Natural killer cell treated with Interleukin-12 subunit alpha and Interleukin-12 subunit beta and Interleukin-15 and Interleukin-18, amount 100 ng/mL, for 72 hours (primary cell): ENCODE results near the gene SCUBE2. TPM values are rescaled to one million over a fixed set of nuclear protein-coding genes. Genes with fewer than 3 reads are reported as not detected.

Experiments used
- ATAC-seq, 2 donors: fragments of 150-1000 bp; cut with Tn5 transposase in 1 of 2; sonication (Bioruptor Pico), chemical (Tn5 transposase) in 1 of 2; 2 replicates each; pipeline ENCODE4 v1.10.0; 2021
- DNase-seq: peaks from one replicate; pipeline ENCODE4 v3.0.0; 2022; ENCODE audit warnings: low spot score
- H3K27ac Mint-ChIP-seq, 2 donors: 1 replicate in 1 of 2; 2 replicates in 1 of 2; pipeline ENCODE4 v1.8.0; 2022; ENCODE audit warnings: mixed read lengths in 2 of 2, mild to moderate bottlenecking in 1 of 2, moderate library complexity in 1 of 2
- H3K27me3 Mint-ChIP-seq, 2 donors: 1 replicate in 1 of 2; 2 replicates in 1 of 2; pipeline ENCODE4 v1.8.0; 2022; ENCODE audit warnings: mixed read lengths in 2 of 2
- H3K36me3 Mint-ChIP-seq: one replicate; pipeline ENCODE4 v1.8.0; 2022; ENCODE audit warnings: mixed read lengths
- H3K4me1 Mint-ChIP-seq, 2 donors: 1 replicate in 1 of 2; 2 replicates in 1 of 2; pipeline ENCODE4 v1.8.0; 2022; ENCODE audit warnings: low read depth in 2 of 2, mixed read lengths in 2 of 2, mild to moderate bottlenecking in 1 of 2
- H3K4me3 Mint-ChIP-seq: one replicate; pipeline ENCODE4 v1.8.0; 2022; ENCODE audit warnings: mixed read lengths
- H3K9me3 Mint-ChIP-seq: 2 replicates; pipeline ENCODE4 v1.8.0; 2022; ENCODE audit warnings: mixed read lengths
- total RNA-seq, 2 donors: library from RNA; stranded (reverse); gene quantifications; one replicate each; pipeline ENCODE4 v1.2.3, GENCODE V29; 2022

Gene SCUBE2
- total RNA-seq, result under 1 TPM in 1 of 2 donors, not detected in 1; 0.40 TPM

DNA sequence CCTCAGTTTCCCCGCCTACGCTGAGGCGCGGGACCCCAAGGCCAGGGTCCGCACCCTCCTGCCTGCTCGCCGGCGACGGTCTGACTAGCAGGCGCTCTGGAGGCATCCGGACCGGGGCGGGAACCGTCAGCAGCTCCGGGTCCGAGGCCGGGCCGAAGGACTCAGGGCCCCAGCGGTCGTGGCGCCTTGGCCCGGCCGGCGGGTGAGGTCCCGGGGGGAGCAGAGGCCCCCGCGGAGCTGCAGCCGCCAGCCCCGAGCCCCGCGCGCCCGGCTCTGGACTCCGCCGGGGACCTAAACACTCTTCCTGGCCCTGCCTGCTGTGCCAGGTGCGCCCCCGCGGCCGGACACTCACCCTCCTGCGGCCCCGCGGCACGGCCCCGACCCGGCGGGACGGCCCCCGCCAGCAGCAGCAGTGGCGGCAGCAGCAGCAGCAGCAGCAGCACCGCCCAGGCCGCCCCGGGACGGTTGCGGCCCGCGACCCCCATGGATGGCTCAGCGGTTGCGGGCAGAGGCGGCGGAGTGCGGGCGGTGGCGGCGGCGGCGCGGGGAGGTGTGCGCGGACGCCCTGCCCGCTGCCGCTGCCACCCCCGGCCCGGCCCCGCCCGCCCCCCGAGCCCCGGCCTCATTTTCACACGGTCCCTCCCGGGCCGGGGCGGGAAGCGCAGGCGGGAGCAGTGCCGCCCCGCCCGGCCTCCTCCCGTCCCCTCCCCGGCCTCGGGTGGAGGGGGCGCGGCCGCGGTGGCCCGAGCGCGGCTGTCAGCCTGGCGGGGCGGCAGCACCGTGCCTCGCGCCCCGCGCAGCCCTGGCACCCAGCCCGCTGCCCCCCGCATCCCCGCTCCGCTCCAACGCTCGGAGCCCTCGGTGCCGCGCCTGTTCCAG lies at the start of gene SCUBE2:
Gene SCUBE2 (minus strand): TSS at position 556 of the 879 bp plus-strand sequence. CDS start 71 bp downstream, at position 485.
- Mint-ChIP-seq H3K27me3 (peaks cover 38 to 67% of the 10 kb centered on the region in 2 donors), H3K9me3 (no peaks in the 10 kb centered on the region), H3K4me1 (peaks cover 0 to 5% of the 10 kb centered on the region in 2 donors), H3K36me3 (no peaks in the 10 kb centered on the region), H3K27ac (no peak within 1 kb of the TSS), H3K4me3 (peak within 1 kb of the TSS; percentile 30)
- no peak for DNase-seq
- ATAC-seq, result peak; percentile 21 to 30

DNA sequence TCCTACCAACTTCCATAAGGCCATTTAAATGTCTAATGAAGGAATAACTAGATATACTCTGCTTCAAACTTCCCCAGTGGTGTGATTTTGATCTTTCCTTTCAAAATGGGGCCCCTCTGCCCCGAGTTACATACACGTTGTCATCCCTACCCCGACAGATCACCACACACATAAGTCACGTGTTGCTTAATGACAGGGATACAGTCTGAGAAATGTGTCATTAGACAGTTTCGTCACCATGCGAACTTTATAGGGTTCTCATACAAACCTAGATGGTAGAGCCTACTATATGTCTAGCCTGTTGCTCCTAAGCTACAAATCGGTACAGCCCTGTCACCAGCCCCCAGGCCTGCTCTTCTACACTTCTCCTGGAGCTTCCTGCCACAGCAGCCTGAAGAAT lies 49.8 kb upstream of the SCUBE2 start:
- H3K9me3 Mint-ChIP-seq, result no peaks in the 10 kb centered on the region
- no peak overlapping the region for H3K27ac Mint-ChIP-seq
- H3K4me1 Mint-ChIP-seq, result peaks cover 0 to 7% of the 10 kb centered on the region in 2 donors
- ATAC-seq (no peak), DNase-seq (no peak)
- H3K36me3 Mint-ChIP-seq, result no peaks in the 10 kb centered on the region
- H3K4me3 Mint-ChIP-seq, result no peak overlapping the region
- H3K27me3 Mint-ChIP-seq, result no peaks in the 10 kb centered on the region

DNA sequence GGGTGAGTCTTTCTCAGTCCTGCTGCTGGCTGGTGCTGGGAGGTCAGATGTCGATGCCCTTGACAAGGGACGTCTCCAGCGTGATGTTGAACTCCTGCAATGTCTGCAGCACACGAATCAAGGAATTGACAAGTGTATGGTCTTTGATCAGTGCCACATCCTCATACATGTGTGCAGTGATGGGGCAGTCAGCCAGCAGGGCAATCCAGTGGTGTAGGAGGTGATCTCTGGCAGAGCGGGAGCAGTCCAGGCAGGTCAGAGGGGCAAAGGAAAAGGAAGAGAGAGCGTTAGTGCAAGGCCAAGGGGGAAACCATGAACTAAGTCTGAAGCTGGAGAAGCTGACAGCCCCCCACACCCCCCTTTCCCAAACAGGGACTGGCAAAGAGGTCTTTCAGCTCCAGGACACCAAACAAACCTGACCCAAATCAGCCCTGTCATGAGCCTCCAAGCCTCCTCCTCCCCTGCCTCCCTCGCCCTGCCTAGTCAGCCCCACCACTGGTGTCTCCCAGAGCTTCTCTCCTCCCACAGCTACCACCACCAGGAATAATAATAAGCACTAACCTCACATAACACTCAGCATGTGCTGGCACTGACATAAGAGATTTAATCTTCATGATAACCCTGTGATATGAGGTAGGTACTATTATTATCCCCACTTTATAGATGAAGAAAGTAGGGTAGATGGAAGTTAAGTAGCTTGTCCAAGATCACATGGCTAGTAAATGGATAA lies 48.4 kb upstream of the SCUBE2 start:
- Mint-ChIP-seq H3K27ac (no peak overlapping the region), H3K4me3 (no peak overlapping the region), H3K9me3 (no peaks in the 10 kb centered on the region), H3K27me3 (no peaks in the 10 kb centered on the region), H3K36me3 (no peaks in the 10 kb centered on the region), H3K4me1 (peaks cover 0 to 7% of the 10 kb centered on the region in 2 donors)
- ATAC-seq, result no peak
- DNase-seq, result no peak

DNA sequence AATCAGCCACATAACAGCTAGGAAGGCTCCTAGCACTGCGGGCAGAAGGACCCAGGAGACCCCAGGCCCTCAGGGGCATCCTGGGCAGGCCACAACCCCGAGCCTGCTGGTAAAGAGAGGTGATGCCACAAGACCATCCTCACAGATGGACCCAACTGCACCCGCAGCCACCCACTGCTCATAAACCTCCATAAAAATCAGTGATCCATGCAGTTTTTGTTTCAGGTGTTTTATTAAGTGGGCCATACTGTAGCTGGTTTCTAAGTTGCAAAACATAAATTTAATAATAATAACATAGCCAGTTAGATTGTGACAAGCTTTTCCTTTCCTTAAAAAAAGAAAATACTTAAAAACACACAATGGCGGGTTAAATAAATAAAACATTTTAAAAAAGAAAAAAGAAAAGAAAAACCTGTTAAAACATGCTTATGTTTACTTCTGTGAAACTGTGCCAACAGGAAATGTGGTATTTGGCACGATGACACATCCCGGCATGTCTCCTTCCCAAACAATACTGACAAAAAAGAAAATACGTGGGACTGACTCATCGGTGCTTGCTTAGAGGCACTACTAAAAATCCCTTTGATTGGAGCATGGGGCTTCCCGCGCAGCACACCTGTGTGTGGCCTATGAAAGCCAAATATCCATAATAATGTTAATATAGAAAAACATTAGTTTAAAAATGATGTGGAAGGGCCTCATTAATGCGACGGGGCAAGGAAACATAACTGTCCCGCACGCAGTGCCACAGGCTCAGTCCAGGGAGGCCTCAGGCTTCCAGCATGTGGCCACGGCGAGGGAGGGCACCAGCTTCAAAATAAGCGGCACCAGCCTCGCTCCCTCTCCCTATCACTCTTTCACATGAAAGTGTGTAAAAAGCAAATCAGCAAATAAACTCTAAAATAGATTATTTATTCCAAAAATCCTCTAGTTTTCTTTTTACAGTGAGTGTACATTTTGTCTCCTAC lies 47.5 kb upstream of the SCUBE2 start:
- Mint-ChIP-seq H3K9me3 (no peaks in the 10 kb centered on the region), H3K4me3 (no peak overlapping the region), H3K27ac (no peak overlapping the region), H3K4me1 (peaks cover 0 to 7% of the 10 kb centered on the region in 2 donors), H3K36me3 (no peaks in the 10 kb centered on the region), H3K27me3 (no peaks in the 10 kb centered on the region)
- no peak for DNase-seq
- ATAC-seq, result no peak

DNA sequence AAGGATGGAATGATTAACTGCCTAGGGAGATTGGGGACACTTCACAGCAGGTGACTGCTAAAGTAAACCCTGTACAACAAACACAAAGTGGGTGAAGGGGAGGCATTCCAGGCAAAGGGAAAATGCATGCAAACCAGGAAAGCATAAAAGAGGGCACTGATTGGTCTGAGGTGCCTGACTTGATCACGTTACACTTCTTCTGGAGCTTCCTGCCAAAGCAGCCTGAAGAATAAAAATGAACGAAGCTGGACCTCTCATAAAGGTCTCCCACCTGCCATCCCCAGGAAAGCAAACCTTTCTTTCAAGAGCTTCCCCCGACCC lies 46.7 kb upstream of the SCUBE2 start:
- H3K36me3 Mint-ChIP-seq, result no peaks in the 10 kb centered on the region
- no peaks in the 10 kb centered on the region for H3K9me3 Mint-ChIP-seq
- no peak for ATAC-seq
- no peak overlapping the region for H3K4me3 Mint-ChIP-seq
- DNase-seq, result no peak
- H3K4me1 Mint-ChIP-seq, result peaks cover 0 to 7% of the 10 kb centered on the region in 2 donors
- H3K27ac Mint-ChIP-seq, result no peak overlapping the region
- H3K27me3 Mint-ChIP-seq, result no peaks in the 10 kb centered on the region

DNA sequence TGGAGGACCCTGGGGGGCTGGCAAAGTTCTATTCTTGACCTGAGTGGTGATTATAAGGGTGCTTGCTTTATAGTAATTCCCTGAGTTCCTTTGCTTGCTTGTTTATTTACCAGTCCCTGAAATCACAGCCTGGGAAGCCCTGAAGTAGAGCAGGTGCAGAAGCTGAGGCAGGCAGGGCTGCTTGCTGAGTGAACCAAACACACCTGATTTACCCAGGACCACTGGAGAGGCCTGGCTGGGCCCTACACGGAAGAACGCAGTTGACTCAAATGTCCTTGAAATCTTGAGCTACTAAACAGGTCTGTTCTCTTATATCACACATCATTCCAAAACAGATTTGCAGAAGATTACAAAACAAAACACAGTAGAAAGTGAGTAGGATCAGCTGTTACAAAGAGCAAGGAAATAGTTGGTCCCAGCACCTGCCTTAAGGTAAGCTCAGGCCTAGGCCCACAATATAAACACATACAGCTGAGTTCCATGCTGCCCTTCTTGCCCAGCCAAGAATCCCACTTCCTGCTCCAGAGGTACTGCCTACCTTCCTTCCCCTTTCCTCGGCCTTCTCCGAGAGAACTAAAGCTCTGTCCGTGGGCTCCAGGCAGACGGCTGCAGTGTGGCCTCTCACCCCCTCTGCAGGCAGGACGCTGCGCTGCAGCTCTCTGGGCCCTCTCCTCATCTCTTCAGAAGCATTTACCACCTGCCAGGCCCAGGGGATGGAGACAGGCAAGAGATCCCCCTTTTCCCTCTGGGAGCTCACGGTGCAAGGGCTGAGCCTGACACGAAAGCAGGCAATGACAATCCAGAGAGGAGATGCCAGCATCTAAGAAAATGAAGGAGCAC lies 46.1 kb upstream of the SCUBE2 start:
- Mint-ChIP-seq H3K4me3 (no peak overlapping the region), H3K9me3 (no peaks in the 10 kb centered on the region), H3K4me1 (peaks cover 0 to 7% of the 10 kb centered on the region in 2 donors), H3K36me3 (no peaks in the 10 kb centered on the region), H3K27ac (no peak overlapping the region), H3K27me3 (no peaks in the 10 kb centered on the region)
- DNase-seq (no peak), ATAC-seq (peak; percentile 75 to 81)

DNA sequence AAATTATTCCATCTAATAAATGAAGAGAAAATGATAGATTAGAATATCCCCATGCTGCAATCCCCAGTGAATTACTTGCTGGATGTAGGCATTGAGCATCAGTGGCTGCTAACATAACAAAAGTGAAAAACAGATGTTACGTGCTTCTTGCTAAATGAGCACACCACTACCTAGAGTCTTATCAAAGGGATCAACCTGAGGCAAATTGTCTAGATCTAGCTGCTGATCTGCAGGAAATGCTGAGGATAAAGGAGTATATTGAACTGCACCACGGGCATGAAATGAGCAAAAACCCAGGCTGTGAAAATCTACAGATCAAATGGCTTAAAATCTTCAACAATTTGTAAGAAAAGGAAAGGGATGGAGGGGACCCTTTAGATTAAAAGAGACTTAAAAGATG lies 45.3 kb upstream of the SCUBE2 start:
- Mint-ChIP-seq H3K4me1 (peaks cover 0 to 13% of the 10 kb centered on the region in 2 donors), H3K27me3 (no peaks in the 10 kb centered on the region), H3K4me3 (no peak overlapping the region), H3K27ac (no peak overlapping the region), H3K36me3 (no peaks in the 10 kb centered on the region), H3K9me3 (no peaks in the 10 kb centered on the region)
- DNase-seq (no peak), ATAC-seq (no peak)

DNA sequence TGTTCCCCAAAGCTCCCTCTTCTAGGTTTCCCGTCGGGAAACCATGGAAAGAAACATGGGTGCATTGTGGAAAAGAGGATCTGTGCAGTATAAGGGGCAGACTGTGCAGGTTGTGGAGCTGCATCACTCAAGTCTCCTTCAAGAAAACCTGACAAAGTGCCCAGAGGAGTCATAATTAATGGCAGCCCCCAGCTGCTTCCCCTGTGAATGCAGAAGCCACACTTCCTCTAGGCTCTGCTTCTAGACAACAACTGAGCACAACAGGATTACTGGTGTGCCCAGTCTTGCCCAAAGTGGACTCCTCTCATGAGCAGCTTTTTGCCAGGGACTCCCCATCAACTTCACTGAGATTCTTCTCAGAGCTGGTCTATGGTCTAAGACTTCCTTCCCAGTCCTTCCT lies 42.6 kb upstream of the SCUBE2 start:
- DNase-seq (no peak), ATAC-seq (no peak)
- H3K27me3 Mint-ChIP-seq, result no peaks in the 10 kb centered on the region
- no peaks in the 10 kb centered on the region for H3K36me3 Mint-ChIP-seq
- peaks cover 0 to 9% of the 10 kb centered on the region in 2 donors for H3K4me1 Mint-ChIP-seq
- H3K9me3 Mint-ChIP-seq, result no peaks in the 10 kb centered on the region
- H3K4me3 Mint-ChIP-seq, result no peak overlapping the region
- no peak overlapping the region for H3K27ac Mint-ChIP-seq

DNA sequence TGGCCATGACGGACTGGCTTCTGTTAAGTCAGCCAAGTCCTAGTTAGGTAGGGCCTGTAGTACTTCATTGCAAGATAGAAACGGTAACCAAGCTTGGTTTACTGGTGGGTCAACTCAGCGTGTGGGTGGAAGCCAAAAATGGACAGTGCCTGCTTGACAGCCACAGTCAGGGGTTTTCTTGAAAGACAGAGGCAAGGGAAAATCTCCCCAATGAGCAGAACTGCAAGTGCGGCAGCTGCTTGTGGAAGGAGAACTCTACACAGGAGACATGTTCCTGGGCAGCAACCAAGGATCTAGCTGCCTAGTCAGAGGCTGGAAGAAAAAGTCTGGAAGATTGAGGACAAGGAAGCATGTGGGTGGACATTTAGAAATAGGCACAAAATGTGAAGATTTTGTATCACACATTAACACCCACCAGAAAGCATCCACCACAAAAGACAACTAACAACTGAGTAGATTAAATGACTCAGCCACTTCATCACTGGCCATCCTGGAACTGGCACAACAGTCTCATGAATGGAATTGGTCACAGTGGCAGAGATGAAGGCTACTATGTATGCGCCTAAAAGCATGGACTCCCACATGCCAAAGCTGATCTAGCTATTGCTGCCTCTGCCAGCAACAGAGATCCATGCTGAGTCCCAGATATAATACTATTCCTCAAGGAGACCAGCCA lies 40.9 kb upstream of the SCUBE2 start:
- Mint-ChIP-seq H3K27ac (no peak overlapping the region), H3K36me3 (no peaks in the 10 kb centered on the region), H3K27me3 (peaks cover 0 to 7% of the 10 kb centered on the region in 2 donors), H3K4me3 (no peak overlapping the region), H3K9me3 (no peaks in the 10 kb centered on the region), H3K4me1 (peaks cover 0 to 6% of the 10 kb centered on the region in 2 donors)
- peak in 1 of 2 donors; percentile 43 for ATAC-seq
- DNase-seq, result no peak

DNA sequence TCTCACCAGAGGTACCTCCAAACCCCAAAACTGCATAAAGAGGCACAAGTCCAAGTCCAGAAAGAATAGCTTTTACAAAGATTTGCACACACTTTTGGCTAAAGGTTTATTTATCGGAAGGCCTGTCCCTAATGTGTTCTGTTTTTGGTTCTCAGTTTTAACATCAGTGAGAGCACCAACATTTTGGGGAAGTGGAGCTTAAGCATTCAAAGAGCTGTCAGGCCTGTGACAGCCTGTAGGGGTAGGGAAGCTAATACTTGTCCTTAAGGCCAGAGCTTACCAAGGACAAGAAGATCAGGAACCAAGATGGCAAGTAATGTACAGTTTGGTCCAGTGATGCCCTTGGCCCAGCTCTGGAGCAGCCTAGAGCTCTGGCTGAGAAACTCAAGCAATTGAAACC lies 38.9 kb upstream of the SCUBE2 start:
- ATAC-seq, result no peak
- no peak for DNase-seq
- H3K4me1 Mint-ChIP-seq, result peaks cover 0 to 9% of the 10 kb centered on the region in 2 donors
- H3K4me3 Mint-ChIP-seq, result no peak overlapping the region
- peaks cover 0 to 12% of the 10 kb centered on the region in 2 donors for H3K27me3 Mint-ChIP-seq
- H3K27ac Mint-ChIP-seq, result no peak overlapping the region
- H3K9me3 Mint-ChIP-seq, result no peaks in the 10 kb centered on the region
- no peaks in the 10 kb centered on the region for H3K36me3 Mint-ChIP-seq

DNA sequence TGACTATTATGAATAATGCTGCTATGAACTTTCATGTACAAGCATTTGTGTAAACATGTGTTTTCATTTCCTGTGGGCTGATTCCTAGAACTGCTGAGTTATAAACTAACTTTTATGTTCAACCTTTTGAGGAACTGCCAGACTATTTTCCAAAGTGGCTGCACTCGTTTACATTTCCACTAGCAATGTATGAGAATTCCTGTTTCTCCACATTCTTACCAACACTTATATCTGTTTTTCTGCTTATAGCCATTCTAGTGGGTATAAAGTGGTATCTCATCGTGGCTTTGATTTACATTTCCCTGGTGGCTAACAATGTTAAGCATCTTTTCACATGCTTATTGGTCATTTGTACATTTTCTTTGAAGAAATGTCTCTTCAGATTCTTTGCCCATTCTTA lies 35.2 kb upstream of the SCUBE2 start:
- no peak overlapping the region for H3K27ac Mint-ChIP-seq
- H3K4me1 Mint-ChIP-seq, result peaks cover 0 to 3% of the 10 kb centered on the region in 2 donors
- DNase-seq, result no peak
- no peak for ATAC-seq
- no peak overlapping the region for H3K4me3 Mint-ChIP-seq
- H3K36me3 Mint-ChIP-seq, result no peaks in the 10 kb centered on the region
- H3K9me3 Mint-ChIP-seq, result no peaks in the 10 kb centered on the region
- H3K27me3 Mint-ChIP-seq, result peaks cover 1 to 18% of the 10 kb centered on the region in 2 donors

DNA sequence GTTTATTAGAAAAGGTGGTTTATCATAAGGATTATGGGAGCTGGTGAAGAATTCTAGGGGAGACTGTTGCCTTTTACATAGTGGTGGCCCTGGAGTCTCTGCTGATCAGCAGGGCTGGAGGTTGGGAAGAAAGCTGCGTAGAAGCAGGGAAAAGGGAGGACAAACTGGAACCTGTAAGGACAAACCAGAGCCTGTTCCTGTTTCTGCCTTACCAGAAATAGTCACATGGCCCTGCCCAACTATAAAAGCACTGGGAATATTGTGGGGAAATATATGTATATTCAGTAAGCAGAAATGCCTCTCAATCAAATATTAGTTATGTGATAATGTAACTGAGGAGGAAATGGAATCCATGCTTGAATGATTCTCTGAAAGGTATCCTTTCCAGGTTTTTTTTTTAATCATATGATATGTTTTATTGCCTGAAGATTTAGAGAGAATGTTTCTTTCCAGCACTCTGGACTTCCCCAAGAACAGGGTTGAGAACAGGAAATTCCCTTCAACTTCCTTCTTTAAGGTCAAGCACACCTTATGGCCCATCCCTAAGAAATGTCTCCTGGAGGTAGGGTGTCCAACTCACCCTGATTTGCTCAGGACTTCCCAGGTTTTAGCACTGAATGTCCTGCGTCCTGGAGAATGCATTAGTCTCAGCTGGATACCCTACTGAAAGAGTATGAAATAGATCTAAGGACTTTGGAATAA lies 33.9 kb upstream of the SCUBE2 start:
- Mint-ChIP-seq H3K27me3 (peaks cover 2 to 18% of the 10 kb centered on the region in 2 donors), H3K27ac (no peak overlapping the region), H3K4me3 (no peak overlapping the region), H3K9me3 (no peaks in the 10 kb centered on the region), H3K36me3 (no peaks in the 10 kb centered on the region), H3K4me1 (peaks cover 0 to 3% of the 10 kb centered on the region in 2 donors)
- no peak for ATAC-seq
- DNase-seq, result no peak
